HEK293 (cell line): Measurements from ENCODE around the gene KCTD15.

Source experiments
- CTCF ChIA-PET: fragments of 350-600 bp; formaldehyde crosslinking; extraction: SDS; loops from one replicate; lab custom pipeline; 2021; ENCODE audit warnings: antibody characterized with exemption; lab: Yijun Ruan, JAX
- POLR2A ChIA-PET: fragments of 300-600 bp; formaldehyde crosslinking; extraction: SDS; loops from one replicate; lab custom pipeline; 2020; ENCODE audit warnings: antibody characterized with exemption, inconsistent platforms; lab: Yijun Ruan, JAX
- H3K27ac ChIP-seq: fragments of 200-500 bp; sonication (Bioruptor generic); 2 replicates; pipeline ENCODE4 v1.5.1; 2014; ENCODE audit warnings: low read depth, low read length, control low read depth, inconsistent platforms; ENCODE audit errors: extremely low read depth
- H3K36me3 ChIP-seq, 2 experiments: fragments of 200-500 bp in 1 of 2; sonication (Bioruptor generic) in 1 of 2; 1 replicate in 1 of 2; 2 replicates in 1 of 2; pipeline ENCODE4 v1.5.1; 2014 to 2017; ENCODE audit warnings: inconsistent platforms in 2 of 2, low read length in 2 of 2; ENCODE audit not compliant: control insufficient read depth in 2 of 2, insufficient read depth in 1 of 2
- H3K4me1 ChIP-seq: fragments of 200-500 bp; sonication (Bioruptor generic); 2 replicates; pipeline ENCODE4 v1.5.1; 2014; ENCODE audit warnings: mild to moderate bottlenecking, low read length, inconsistent platforms; ENCODE audit not compliant: control insufficient read depth, insufficient read depth
- H3K4me3 ChIP-seq: 2 replicates; pipeline ENCODE4 v1.5.1; 2011; ENCODE audit warnings: low read depth, mild to moderate bottlenecking, control low read depth, low read length, moderate library complexity
- H3K9me3 ChIP-seq: fragments of 200-500 bp; sonication (Bioruptor generic); 2 replicates; pipeline ENCODE4 v1.5.1; 2014; ENCODE audit warnings: low read depth, low read length, inconsistent platforms; ENCODE audit not compliant: control insufficient read depth, insufficient read depth
- EGR2 ChIP-seq: fragments of 450-650 bp; formaldehyde crosslinking; IDR thresholded peaks from 2 replicates; pipeline ENCODE4 v1.5.1; 2016; ENCODE audit warnings: low read depth, missing biosample characterization, missing genetic modification characterization
- HOXC10 ChIP-seq: sonication (generic); formaldehyde crosslinking; IDR thresholded peaks from 2 replicates; pipeline ENCODE4 v1.8.1; 2023; ENCODE audit warnings: mild to moderate bottlenecking, missing genetic modification reagents
- HOXD13 ChIP-seq: sonication (generic); formaldehyde crosslinking; IDR thresholded peaks from 2 replicates; pipeline ENCODE4 v1.8.0; 2022; ENCODE audit warnings: missing genetic modification reagents, borderline replicate concordance
- IKZF3 ChIP-seq: fragments of 450-650 bp; IDR thresholded peaks from 2 replicates; pipeline ENCODE4 v1.5.0; 2018; ENCODE audit warnings: missing biosample characterization, mild to moderate bottlenecking, missing genetic modification characterization, moderate library complexity
- KLF1 ChIP-seq: fragments of 450-650 bp; formaldehyde crosslinking; IDR thresholded peaks from 2 replicates; pipeline ENCODE4 v1.5.1; 2016; ENCODE audit warnings: missing biosample characterization, missing genetic modification characterization
- KLF10 ChIP-seq: fragments of 450-650 bp; IDR thresholded peaks from 2 replicates; pipeline ENCODE4 v1.5.1; 2018; ENCODE audit warnings: missing biosample characterization, mild to moderate bottlenecking, missing genetic modification characterization
- KLF17 ChIP-seq: fragments of 450-650 bp; formaldehyde crosslinking; IDR thresholded peaks from 2 replicates; pipeline ENCODE4 v1.5.1; 2016; ENCODE audit warnings: missing biosample characterization, missing genetic modification characterization
- KLF9 ChIP-seq: fragments of 450-650 bp; formaldehyde crosslinking; IDR thresholded peaks from 2 replicates; pipeline ENCODE4 v1.5.1; 2016; ENCODE audit warnings: missing biosample characterization, missing genetic modification characterization, low read depth
- MYNN ChIP-seq: fragments of 450-650 bp; formaldehyde crosslinking; IDR thresholded peaks from 2 replicates; pipeline ENCODE4 v1.5.1; 2016; ENCODE audit warnings: missing biosample characterization, missing genetic modification characterization, borderline replicate concordance
- PRDM6 ChIP-seq: fragments of 450-650 bp; formaldehyde crosslinking; IDR thresholded peaks from 2 replicates; pipeline ENCODE4 v1.5.1; 2017; ENCODE audit warnings: missing biosample characterization, missing genetic modification characterization
- SP7 ChIP-seq: fragments of 450-650 bp; formaldehyde crosslinking; IDR thresholded peaks from 2 replicates; pipeline ENCODE4 v1.5.1; 2016; ENCODE audit warnings: missing biosample characterization, missing genetic modification characterization
- ZBTB20 ChIP-seq: fragments of 450-650 bp; formaldehyde crosslinking; IDR thresholded peaks from 2 replicates; pipeline ENCODE4 v1.5.1; 2016; ENCODE audit warnings: missing biosample characterization, missing genetic modification characterization
- ZBTB26 ChIP-seq: fragments of 450-650 bp; formaldehyde crosslinking; optimal IDR thresholded peaks from 2 replicates; pipeline ENCODE3; 2016; ENCODE audit warnings: missing biosample characterization, mild to moderate bottlenecking, missing genetic modification characterization
- ZBTB48 ChIP-seq: fragments of 450-650 bp; formaldehyde crosslinking; IDR thresholded peaks from 2 replicates; pipeline ENCODE4 v1.5.1; 2016; ENCODE audit warnings: missing biosample characterization, missing genetic modification characterization
- ZFHX2 ChIP-seq: fragments of 450-650 bp; formaldehyde crosslinking; conservative IDR thresholded peaks from 2 replicates; pipeline ENCODE4 v1.5.1; 2016; ENCODE audit warnings: missing biosample characterization, missing genetic modification characterization
- ZFP41 ChIP-seq: fragments of 450-650 bp; formaldehyde crosslinking; IDR thresholded peaks from 2 replicates; pipeline ENCODE4 v1.5.1; 2016; ENCODE audit warnings: missing biosample characterization, missing genetic modification characterization, borderline replicate concordance
- ZFP69B ChIP-seq: fragments of 450-650 bp; formaldehyde crosslinking; IDR thresholded peaks from 2 replicates; pipeline ENCODE4 v1.5.1; 2016; ENCODE audit warnings: missing biosample characterization, missing genetic modification characterization
- ZIC2 ChIP-seq: fragments of 450-650 bp; formaldehyde crosslinking; IDR thresholded peaks from 2 replicates; pipeline ENCODE4 v1.5.1; 2016; ENCODE audit warnings: missing biosample characterization, missing genetic modification characterization
- ZNF114 ChIP-seq: fragments of 450-650 bp; formaldehyde crosslinking; IDR thresholded peaks from 2 replicates; pipeline ENCODE4 v1.5.0; 2017; ENCODE audit warnings: missing biosample characterization, missing genetic modification characterization
- ZNF138 ChIP-seq: fragments of 450-650 bp; formaldehyde crosslinking; IDR thresholded peaks from 2 replicates; pipeline ENCODE4 v1.5.1; 2016; ENCODE audit warnings: missing biosample characterization, missing genetic modification characterization, borderline replicate concordance
- ZNF148 ChIP-seq: fragments of 450-650 bp; formaldehyde crosslinking; IDR thresholded peaks from 2 replicates; pipeline ENCODE4 v1.5.0; 2017; ENCODE audit warnings: missing biosample characterization, missing genetic modification characterization, borderline replicate concordance
- ZNF292 ChIP-seq: fragments of 450-650 bp; formaldehyde crosslinking; IDR thresholded peaks from 2 replicates; pipeline ENCODE4 v1.5.1; 2016; ENCODE audit warnings: low read depth, missing biosample characterization, missing genetic modification characterization, borderline replicate concordance
- ZNF302 ChIP-seq: fragments of 450-650 bp; formaldehyde crosslinking; IDR thresholded peaks from 2 replicates; pipeline ENCODE4 v1.5.1; 2016; ENCODE audit warnings: missing biosample characterization, missing genetic modification characterization, low read depth
- ZNF426 ChIP-seq: fragments of 450-650 bp; formaldehyde crosslinking; IDR thresholded peaks from 2 replicates; pipeline ENCODE4 v1.5.1; 2017; ENCODE audit warnings: missing biosample characterization, missing genetic modification characterization, mild to moderate bottlenecking, inconsistent platforms, moderate library complexity
- ZNF692 ChIP-seq: fragments of 450-650 bp; formaldehyde crosslinking; IDR thresholded peaks from 2 replicates; pipeline ENCODE4 v1.5.1; 2016; ENCODE audit warnings: missing biosample characterization, missing genetic modification characterization
- ZNF776 ChIP-seq: fragments of 450-650 bp; formaldehyde crosslinking; IDR thresholded peaks from 2 replicates; pipeline ENCODE4 v1.5.0; 2017; ENCODE audit warnings: missing biosample characterization, missing genetic modification characterization, borderline replicate concordance
- ZNF837 ChIP-seq: fragments of 450-650 bp; formaldehyde crosslinking; IDR thresholded peaks from 2 replicates; pipeline ENCODE4 v1.5.1; 2016; ENCODE audit warnings: missing biosample characterization, missing genetic modification characterization

Gene KCTD15

GRCh38 chr19:33815380-33816340 lies 19.0 kb downstream of the KCTD15 start (continued):
- TF ChIP-seq MYNN (tag by site-specific recombination) (no peak), ZFHX2 (tag by site-specific recombination) (peak; percentile 74), KLF10 (tag by site-specific recombination) (peak; percentile 55; the same call in 1 of the 2 replicates), ZIC2 (tag by site-specific recombination) (peak; percentile 7; the same call in 1 of the 2 replicates), ZBTB26 (tag by site-specific recombination) (no peak), ZNF148 (no peak), PRDM6 (tag by site-specific recombination) (peak; percentile 43; the same call in 1 of the 2 replicates), EGR2 (tag by site-specific recombination) (peak; percentile 48; the same call in 1 of the 2 replicates), KLF1 (tag by site-specific recombination) (peak; percentile 73), KLF9 (peak; percentile 87), ZBTB48 (tag by site-specific recombination) (no peak), ZNF138 (tag by site-specific recombination) (no peak), ZNF426 (tag by site-specific recombination) (no peak), SP7 (tag by site-specific recombination) (peak; percentile 58), KLF17 (tag by site-specific recombination) (peak; percentile 63; the same call in 1 of the 2 replicates), ZNF114 (no peak), HOXC10 (CRISPR knock-in tag) (no peak)

- Histone ChIP-seq H3K4me1 (peaks cover 20% of the 10 kb centered on the region), H3K27ac (no peak overlapping the region), H3K9me3 (no peaks in the 10 kb centered on the region), H3K4me3 (no peak overlapping the region), H3K36me3 (peaks cover 3 to 9% of the 10 kb centered on the region in 2 experiments)
- ChIA-PET CTCF (interaction anchor here (0.7 to 4.3 kb wide), 8 partner anchors 20 to 402 kb away, joined by 4 to 23 read pairs (median 7); no protein-coding TSS in a partner anchor), POLR2A (interaction anchor here (0.7 to 3.0 kb wide), 4 partner anchors 14 to 546 kb away, joined by 3 to 16 read pairs (median 5); partner anchors contain the start of genes GPI and KCTD15)
- TF ChIP-seq ZNF302 (tag by site-specific recombination) (no peak), ZNF692 (tag by site-specific recombination) (peak; percentile 81), ZNF114 (no peak), ZNF837 (tag by site-specific recombination) (no peak), ZFP69B (tag by site-specific recombination) (peak; percentile 72), HOXD13 (no peak), ZBTB20 (peak; percentile 14; the same call in 1 of the 2 replicates), ZNF292 (no peak), IKZF3 (peak; percentile 13; the same call in 1 of the 2 replicates), ZFP41 (tag by site-specific recombination) (no peak), ZNF776 (tag by site-specific recombination) (no peak), ZIC2 (tag by site-specific recombination) (peak; percentile 30; the same call in 1 of the 2 replicates)
These were observed 21.7 kb downstream of the KCTD15 start for GRCh38 chr19:33818411-33818810.
